Transverse colon (tissue), 4 donors: ENCODE data around the gene ADK. TPM values are rescaled to one million over a fixed set of nuclear protein-coding genes. Genes with fewer than 3 reads are reported as not detected.
"Not testable (repeated sequence)": the region's sequence is repeated elsewhere in the genome, so short reads cannot be mapped to it uniquely, and the experiment has no call there.

Experiments used
- DNase-seq: peaks from one replicate; pipeline ENCODE4 v3.0.0-alpha.2; 2019
- H3K27ac ChIP-seq, 4 donors: fragments of 200-600 bp; sonication (generic); 2 replicates each; pipeline ENCODE4 v1.5.1; 2016 to 2018; ENCODE audit warnings: inconsistent platforms in 4 of 4
- H3K27me3 ChIP-seq: fragments of 200-600 bp; sonication (generic); 2 replicates; pipeline ENCODE4 v1.5.1; 2017; ENCODE audit warnings: inconsistent platforms
- H3K36me3 ChIP-seq, 4 donors: fragments of 200-600 bp; sonication (generic); 2 replicates each; pipeline ENCODE4 v1.5.1; 2017 to 2019; ENCODE audit warnings: inconsistent platforms in 4 of 4
- H3K4me1 ChIP-seq, 4 donors: fragments of 200-600 bp; sonication (generic); 2 replicates each; pipeline ENCODE4 v1.5.1; 2017 to 2020; ENCODE audit warnings: inconsistent platforms in 4 of 4
- H3K4me3 ChIP-seq, 4 donors: fragments of 200-600 bp; sonication (generic); 1 replicate in 1 of 4; 2 replicates in 3 of 4; pipeline versions ENCODE4 v1.5.1 to v1.6.1; 2017 to 2019; ENCODE audit warnings: inconsistent platforms in 4 of 4
- H3K9me3 ChIP-seq, 2 donors: fragments of 200-600 bp; sonication (generic); 2 replicates each; pipeline ENCODE4 v1.5.1; 2017 to 2019; ENCODE audit warnings: inconsistent platforms in 2 of 2
- CTCF ChIP-seq, 5 experiments: fragments of 200-600 bp in 3 of 5; fragments of 450-650 bp in 2 of 5; sonication (generic) in 3 of 5; IDR thresholded peaks; 1 replicate in 2 of 5; 2 replicates in 3 of 5; pipeline ENCODE4 v1.5.1; 2016 to 2017; ENCODE audit warnings: antibody characterized with exemption in 5 of 5, inconsistent platforms in 3 of 5, mild to moderate bottlenecking in 2 of 5, moderate library complexity in 1 of 5
- EP300 ChIP-seq: sonication (generic); formaldehyde crosslinking; IDR thresholded peaks from one replicate; pipeline ENCODE4 v1.6.1; 2017; ENCODE audit warnings: antibody characterized with exemption, low read depth
- POLR2A ChIP-seq: fragments of 450-650 bp; IDR thresholded peaks from one replicate; pipeline ENCODE4 v1.6.1; 2016; ENCODE audit warnings: antibody characterized with exemption, mild to moderate bottlenecking, moderate library complexity
- POLR2AphosphoS5 ChIP-seq, 3 donors: sonication (generic); formaldehyde crosslinking; IDR thresholded peaks; one replicate each; pipeline ENCODE4 v1.6.1; 2016; ENCODE audit warnings: antibody characterized with exemption in 3 of 3
- WGBS, 2 donors: methylation state at CpG; one replicate each; pipeline ENCODE4 v1.1.5; 2018; ENCODE audit warnings: low coverage in 1 of 2; 5-methylcytosine and 5-hydroxymethylcytosine counted together
- in situ Hi-C, 4 donors: fragments of 200-750 bp; cut with MboI; loops; one replicate each; pipeline versions ENCODE4 v1.15.0 to v1.15.1; 2017; ENCODE audit warnings: low sequenced_read_pairs in 3 of 4, low pct_ligation_motif_present in 1 of 4, low pct_unique_long_range_greater_than_20kb in 1 of 4
- intact Hi-C: fragments of 100-400 bp; cut with DNase I; formaldehyde crosslinking; loops from one replicate; pipeline ENCODE4 v1.15.1; 2023; ENCODE audit warnings: low total_unique reads
- total RNA-seq, 4 donors: library from RNA; depleted of rRNA; stranded (reverse); fragments of >200 nt; gene quantifications; one replicate each; pipeline ENCODE4 v1.1.0, GENCODE V29; 2016

The ADK gene
- total RNA-seq, 4 donors from 2014 or later: 6.8 to 25.2 (median 14.8) TPM

GRCh38 chr10:74213571-74214162 is 62.6 kb downstream of the ADK start:
- WGBS, 2 donors: 62 to 64% methylated on average over 3 of the region's 3 CpGs
- H3K27ac ChIP-seq: no peak overlapping the region
- intact Hi-C loops (no loop called here), in situ Hi-C loops (no loop called here)
- no peak overlapping the region for H3K4me3 ChIP-seq
- H3K9me3 ChIP-seq: no peaks in the 10 kb centered on the region
- no peaks in the 10 kb centered on the region for H3K4me1 ChIP-seq
- peak; percentile 25 for DNase-seq
- peak in 3 of 5 experiments; percentile 21 to 34 (median 34) for TF ChIP-seq CTCF (IDR thresholded peaks at IDR 0.05)
- no peak for TF ChIP-seq EP300
- TF ChIP-seq POLR2A: no peak
- no peaks in the 10 kb centered on the region for H3K36me3 ChIP-seq
- no peaks in the 10 kb centered on the region for H3K27me3 ChIP-seq

- H3K27ac ChIP-seq, H3K9me3 ChIP-seq, H3K36me3 ChIP-seq, H3K27me3 ChIP-seq, DNase-seq, H3K4me1 ChIP-seq, intact Hi-C loops, in situ Hi-C loops, H3K4me3 ChIP-seq: not testable (repeated sequence)
- 98% methylated on average over 13 of the region's 13 CpGs; no CpG with 5 or more reads in 1 of the 2 donors for WGBS, 2 donors
These were observed 66.1 kb downstream of the ADK start for GRCh38 chr10:74217110-74217509.

GRCh38 chr10:74222467-74222866 is 71.4 kb downstream of the ADK start:
- H3K9me3 ChIP-seq, H3K4me1 ChIP-seq, intact Hi-C loops, H3K27me3 ChIP-seq, DNase-seq, in situ Hi-C loops, H3K4me3 ChIP-seq, H3K36me3 ChIP-seq, H3K27ac ChIP-seq: not testable (repeated sequence)
- 72 to 77% methylated on average over 3 of the region's 4 CpGs for WGBS, 2 donors

- Histone ChIP-seq H3K36me3 (no peaks in the 10 kb centered on the region), H3K27ac (no peak overlapping the region), H3K9me3 (no peaks in the 10 kb centered on the region), H3K4me1 (peaks cover 0 to 5% (median 0%) of the 10 kb centered on the region in 4 donors), H3K4me3 (no peak overlapping the region), H3K27me3 (no peaks in the 10 kb centered on the region)
- in situ Hi-C loops: no loop called here
- 69 to 78% methylated on average over 5 to 9 of the region's 9 CpGs for WGBS, 2 donors
- DNase-seq: no peak
- intact Hi-C loops: no loop called here
- no peak for TF ChIP-seq POLR2AphosphoS5 (IDR thresholded peaks at IDR 0.05)
These were observed 72.9 kb downstream of the ADK start for GRCh38 chr10:74223755-74224529.

- Histone ChIP-seq H3K27me3 (no peaks in the 10 kb centered on the region), H3K27ac (peak overlapping the region in 3 of 4 donors; percentile 22 to 48 (median 24)), H3K4me1 (peaks cover 0 to 5% (median 0%) of the 10 kb centered on the region in 4 donors), H3K9me3 (no peaks in the 10 kb centered on the region), H3K4me3 (no peak overlapping the region), H3K36me3 (no peaks in the 10 kb centered on the region)
- 64 to 70% methylated on average over 3 of the region's 3 CpGs for WGBS, 2 donors
- intact Hi-C loops (no loop called here), in situ Hi-C loops (no loop called here)
- TF ChIP-seq EP300: no peak
- no peak for TF ChIP-seq CTCF (IDR thresholded peaks at IDR 0.05)
- no peak for TF ChIP-seq POLR2A
- TF ChIP-seq POLR2AphosphoS5 (IDR thresholded peaks at IDR 0.05): no peak
- DNase-seq: no peak
These were observed 76.8 kb downstream of the ADK start for GRCh38 chr10:74227697-74228424.
